ENCODE results near the gene GPR35. TPM values are rescaled to one million over a fixed set of nuclear protein-coding genes. Genes with fewer than 3 reads are reported as not detected.
"Not testable (repeated sequence)": the region's sequence is repeated elsewhere in the genome, so short reads cannot be mapped to it uniquely, and the experiment has no call there.

GPR35 gene
- total RNA-seq, 1 experiment from 2014 or later = 1.9 TPM

DNA sequence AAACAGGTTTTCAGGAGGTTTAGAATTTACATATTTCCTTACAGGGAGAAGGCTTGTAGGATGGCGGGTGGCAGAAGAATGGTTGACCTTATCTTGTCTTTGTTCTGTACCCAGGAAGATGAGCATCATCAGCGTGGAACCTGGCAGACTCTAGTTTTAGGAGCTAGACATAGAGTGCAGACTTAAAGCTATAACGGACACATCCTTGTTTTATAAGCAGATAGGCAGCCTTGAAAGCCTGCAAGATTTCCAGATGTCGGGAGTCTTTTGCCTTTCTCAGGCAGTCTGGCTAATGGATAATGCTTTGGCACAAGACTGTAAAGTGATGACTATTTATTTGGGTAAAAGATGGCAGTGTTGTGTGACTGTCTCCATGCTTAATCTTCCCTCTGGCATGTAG is 45.7 kb downstream of the GPR35 start:
- Histone ChIP-seq H3K36me3 (ENCODE audit: insufficient read depth, low read length) (no peaks in the 10 kb centered on the region), H2AFZ (ENCODE audit: low read length) (no peak overlapping the region), H4K20me1 (ENCODE audit: insufficient read depth, low read depth, low read length) (no peaks in the 10 kb centered on the region), H3K27me3 (ENCODE audit: low read length) (no peaks in the 10 kb centered on the region), H3K4me2 (ENCODE audit: low read depth, low read length, poor library complexity, severe bottlenecking) (no peak overlapping the region), H3K4me1 (ENCODE audit: low read length) (no peaks in the 10 kb centered on the region), H3K9me3 (ENCODE audit: low read length) (no peaks in the 10 kb centered on the region), H3K9me2 (replicated peaks; ENCODE audit: insufficient read depth, low read length) (no peaks in the 10 kb centered on the region), H3K27ac (ENCODE audit: low read length) (no peak overlapping the region), H3K79me2 (ENCODE audit: low read length) (no peaks in the 10 kb centered on the region), H3K4me3 (ENCODE audit: low read length) (no peak overlapping the region), H3K9ac (ENCODE audit: low read length) (no peak overlapping the region)
- DNase-seq = no peak

DNA sequence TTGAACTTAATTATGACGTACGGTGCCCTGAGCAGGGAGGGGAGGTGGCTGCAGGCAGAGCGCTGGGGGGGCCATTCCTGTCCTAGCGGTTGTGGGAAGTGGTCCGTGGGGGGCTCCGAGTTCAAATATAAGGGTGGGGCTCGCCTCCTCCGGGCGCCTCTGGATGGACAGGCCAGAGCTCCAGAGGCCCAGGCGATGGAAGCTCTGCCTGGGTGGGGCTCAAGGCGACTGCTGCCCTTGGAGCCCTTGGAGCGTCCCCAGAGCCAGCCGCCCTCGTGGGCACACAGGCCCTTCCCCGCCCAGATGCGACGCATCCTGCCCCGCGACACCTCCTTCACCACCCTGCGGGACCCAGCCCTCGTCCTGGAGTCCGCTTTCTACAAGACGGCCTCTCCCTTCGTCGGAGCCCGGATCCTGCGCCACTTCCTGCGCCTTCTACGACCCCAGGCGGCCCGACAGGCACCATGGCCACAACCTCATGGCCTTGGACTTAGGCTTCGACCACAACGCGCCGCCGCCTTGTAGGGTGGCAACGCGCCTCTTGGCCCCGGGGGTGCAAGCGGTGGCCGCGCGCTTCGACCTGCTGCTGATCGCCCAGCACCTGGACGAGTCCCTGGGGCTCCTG is 46.9 kb downstream of the GPR35 start:
- Histone ChIP-seq H3K9me3 (ENCODE audit: low read length) (no peaks in the 10 kb centered on the region), H4K20me1 (ENCODE audit: insufficient read depth, low read depth, low read length) (no peaks in the 10 kb centered on the region), H3K4me3 (ENCODE audit: low read length) (no peak overlapping the region), H3K27ac (ENCODE audit: low read length) (no peak overlapping the region), H3K4me1 (ENCODE audit: low read length) (no peaks in the 10 kb centered on the region), H3K9ac (ENCODE audit: low read length) (no peak overlapping the region), H3K4me2 (ENCODE audit: low read depth, low read length, poor library complexity, severe bottlenecking) (no peak overlapping the region), H3K79me2 (ENCODE audit: low read length) (no peaks in the 10 kb centered on the region), H3K27me3 (ENCODE audit: low read length) (no peaks in the 10 kb centered on the region), H2AFZ (ENCODE audit: low read length) (no peak overlapping the region), H3K9me2 (replicated peaks; ENCODE audit: insufficient read depth, low read length) (no peaks in the 10 kb centered on the region), H3K36me3 (ENCODE audit: insufficient read depth, low read length) (no peaks in the 10 kb centered on the region)
- no peak for DNase-seq

DNA sequence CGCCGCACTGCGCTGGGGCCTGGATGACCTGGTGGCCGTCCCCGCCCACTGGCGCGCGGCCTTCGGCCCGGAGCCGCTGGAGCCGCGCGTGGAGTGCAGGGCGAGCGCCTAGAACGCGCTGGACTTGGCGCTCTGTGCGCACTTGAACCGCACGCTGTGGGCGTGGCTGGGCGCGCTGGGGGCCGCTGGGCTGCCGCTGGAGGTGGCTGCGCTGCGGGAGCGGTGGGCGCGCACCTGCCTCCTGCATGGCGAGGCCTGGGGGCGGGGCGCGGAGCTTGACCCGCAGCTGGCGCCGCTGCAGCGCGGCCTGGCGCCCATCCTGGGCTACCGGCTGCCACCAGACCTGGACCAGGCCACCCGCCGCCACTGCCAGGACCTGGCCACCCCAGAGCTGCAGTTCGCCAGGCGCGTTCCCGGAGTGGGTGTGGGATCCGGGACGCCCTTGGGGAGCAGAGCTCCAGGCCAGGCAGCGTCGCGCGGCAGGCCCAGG is 47.5 kb downstream of the GPR35 start:
- Histone ChIP-seq H3K4me3 (ENCODE audit: low read length) (no peak overlapping the region), H3K79me2 (ENCODE audit: low read length) (no peaks in the 10 kb centered on the region), H3K27ac (ENCODE audit: low read length) (no peak overlapping the region), H3K9me2 (replicated peaks; ENCODE audit: insufficient read depth, low read length) (no peaks in the 10 kb centered on the region), H3K36me3 (ENCODE audit: insufficient read depth, low read length) (no peaks in the 10 kb centered on the region), H4K20me1 (ENCODE audit: insufficient read depth, low read depth, low read length) (no peaks in the 10 kb centered on the region), H3K9ac (ENCODE audit: low read length) (no peak overlapping the region), H3K4me1 (ENCODE audit: low read length) (no peaks in the 10 kb centered on the region), H3K9me3 (ENCODE audit: low read length) (no peaks in the 10 kb centered on the region), H3K4me2 (ENCODE audit: low read depth, low read length, poor library complexity, severe bottlenecking) (no peak overlapping the region), H2AFZ (ENCODE audit: low read length) (no peak overlapping the region), H3K27me3 (ENCODE audit: low read length) (no peaks in the 10 kb centered on the region)
- DNase-seq = no peak

DNA sequence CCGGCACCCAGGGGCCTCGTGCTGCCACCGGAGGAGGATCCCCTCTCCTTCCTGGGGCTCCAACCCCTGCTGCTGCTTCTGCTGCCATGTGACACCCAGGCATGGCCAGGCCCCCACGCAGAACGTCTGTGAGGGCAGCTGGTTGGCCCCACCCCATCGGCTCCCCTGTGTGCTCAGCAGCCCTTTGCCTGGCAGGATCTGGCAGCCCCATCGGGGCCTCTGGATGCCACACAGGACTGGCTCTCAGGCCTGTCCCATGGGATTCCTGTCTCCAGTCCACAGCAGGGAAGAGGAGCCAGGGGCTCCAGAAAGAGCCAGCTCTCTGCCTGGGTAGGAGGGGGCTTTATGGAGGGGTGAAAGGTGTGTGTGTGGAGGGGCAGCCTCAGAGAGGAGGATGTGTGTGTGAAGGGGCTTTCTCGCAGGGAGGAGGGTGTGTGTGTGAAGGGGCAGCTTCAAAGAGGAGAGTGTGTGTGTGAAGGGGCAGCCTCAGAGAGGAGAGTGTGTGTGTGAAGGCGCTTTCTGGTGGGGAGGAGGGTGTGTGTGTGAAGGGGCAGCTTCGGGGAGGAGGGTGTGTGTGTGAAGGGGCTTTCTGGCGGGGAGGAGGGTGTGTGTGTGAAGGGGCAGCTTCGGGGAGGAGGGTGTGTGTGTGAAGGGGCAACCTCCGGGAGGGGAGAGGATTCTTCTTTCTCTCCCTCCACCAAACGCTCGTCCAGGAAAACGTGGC is 49.3 kb downstream of the GPR35 start:
- DNase-seq; H3K9me2 ChIP-seq (replicated peaks; ENCODE audit: insufficient read depth, low read length); H3K4me3 ChIP-seq (ENCODE audit: low read length): not testable (repeated sequence)

DNA sequence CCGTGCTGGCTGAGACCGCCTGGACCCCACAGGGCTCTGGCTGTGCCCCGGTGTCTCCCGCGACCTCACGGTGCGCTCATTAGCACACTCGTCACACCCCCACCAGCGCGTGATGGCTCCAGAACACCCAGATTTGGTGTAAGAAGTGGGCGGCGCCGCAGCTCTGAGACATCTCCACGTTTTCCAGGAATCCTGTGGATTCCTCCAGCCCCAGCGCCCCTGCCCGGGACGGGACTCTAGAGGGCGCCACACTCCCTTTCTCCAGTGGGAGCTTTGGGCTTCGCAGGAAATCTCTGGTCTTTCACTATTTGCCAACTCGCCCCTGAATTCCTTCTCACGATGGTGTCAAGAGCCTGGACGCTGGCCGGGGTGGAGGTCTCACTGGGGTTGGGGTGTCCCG is 50.1 kb downstream of the GPR35 start:
- not testable (repeated sequence) for H3K27me3 ChIP-seq (ENCODE audit: low read length); H3K9me3 ChIP-seq (ENCODE audit: low read length); H3K9ac ChIP-seq (ENCODE audit: low read length); H2AFZ ChIP-seq (ENCODE audit: low read length); H3K4me2 ChIP-seq (ENCODE audit: low read depth, low read length, poor library complexity, severe bottlenecking); H3K9me2 ChIP-seq (replicated peaks; ENCODE audit: insufficient read depth, low read length); DNase-seq; H3K27ac ChIP-seq (ENCODE audit: low read length); H4K20me1 ChIP-seq (ENCODE audit: insufficient read depth, low read depth, low read length); H3K79me2 ChIP-seq (ENCODE audit: low read length); H3K36me3 ChIP-seq (ENCODE audit: insufficient read depth, low read length); H3K4me3 ChIP-seq (ENCODE audit: low read length); H3K4me1 ChIP-seq (ENCODE audit: low read length)

More for the DNA sequence above, 49.3 kb downstream of the GPR35 start:
- H3K9ac ChIP-seq (ENCODE audit: low read length); H3K4me1 ChIP-seq (ENCODE audit: low read length); H3K79me2 ChIP-seq (ENCODE audit: low read length); H4K20me1 ChIP-seq (ENCODE audit: insufficient read depth, low read depth, low read length); H3K27ac ChIP-seq (ENCODE audit: low read length); H2AFZ ChIP-seq (ENCODE audit: low read length); H3K36me3 ChIP-seq (ENCODE audit: insufficient read depth, low read length); H3K4me2 ChIP-seq (ENCODE audit: low read depth, low read length, poor library complexity, severe bottlenecking); H3K27me3 ChIP-seq (ENCODE audit: low read length); H3K9me3 ChIP-seq (ENCODE audit: low read length): not testable (repeated sequence)

DNA sequence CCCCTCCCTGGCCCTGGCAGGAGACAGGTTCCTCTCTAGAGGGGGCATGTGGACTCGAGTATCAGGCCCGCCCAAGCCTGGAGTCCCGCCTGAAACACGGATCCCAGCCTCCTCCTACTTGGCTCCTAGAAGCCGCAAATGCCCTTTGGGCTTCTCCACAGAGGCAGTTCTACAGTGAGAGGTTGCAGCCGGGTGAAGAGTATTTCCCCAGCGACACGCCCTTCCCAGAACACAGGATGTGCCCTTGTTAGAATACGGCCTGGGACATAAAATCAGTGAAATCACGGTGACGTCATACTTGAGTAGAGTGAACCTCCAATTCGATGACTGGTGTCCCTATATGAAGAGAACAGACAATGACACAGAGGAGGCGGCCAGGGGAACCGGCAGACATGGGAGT is 52.8 kb downstream of the GPR35 start:
- H4K20me1 ChIP-seq (ENCODE audit: insufficient read depth, low read depth, low read length); H3K9ac ChIP-seq (ENCODE audit: low read length); H3K4me1 ChIP-seq (ENCODE audit: low read length); H3K4me2 ChIP-seq (ENCODE audit: low read depth, low read length, poor library complexity, severe bottlenecking); H2AFZ ChIP-seq (ENCODE audit: low read length); H3K9me2 ChIP-seq (replicated peaks; ENCODE audit: insufficient read depth, low read length); H3K79me2 ChIP-seq (ENCODE audit: low read length); H3K9me3 ChIP-seq (ENCODE audit: low read length); H3K27ac ChIP-seq (ENCODE audit: low read length); H3K27me3 ChIP-seq (ENCODE audit: low read length); H3K4me3 ChIP-seq (ENCODE audit: low read length); DNase-seq; H3K36me3 ChIP-seq (ENCODE audit: insufficient read depth, low read length): not testable (repeated sequence)

DNA sequence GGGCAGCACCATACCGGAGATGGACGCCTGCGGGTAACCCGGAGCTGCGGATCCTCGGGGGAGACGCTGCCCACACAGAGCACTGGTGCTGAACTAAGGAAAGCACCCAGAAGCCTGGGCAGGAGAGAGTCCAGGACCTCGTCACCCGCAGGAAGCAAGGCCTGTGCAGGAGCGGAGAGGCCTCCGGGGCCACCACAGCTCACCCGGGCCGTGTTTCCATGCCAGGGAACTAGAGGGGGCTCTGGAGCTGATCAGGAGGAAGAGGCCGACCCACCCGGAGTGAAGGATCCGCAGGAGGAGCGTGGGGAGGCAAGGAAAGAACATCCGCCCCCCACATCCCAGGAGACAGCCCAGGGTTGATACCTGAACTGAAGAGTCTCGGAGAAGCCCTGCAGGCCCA is 53.6 kb downstream of the GPR35 start:
- not testable (repeated sequence) for H4K20me1 ChIP-seq (ENCODE audit: insufficient read depth, low read depth, low read length); H3K4me1 ChIP-seq (ENCODE audit: low read length); H3K4me3 ChIP-seq (ENCODE audit: low read length); H2AFZ ChIP-seq (ENCODE audit: low read length); DNase-seq; H3K27ac ChIP-seq (ENCODE audit: low read length); H3K9ac ChIP-seq (ENCODE audit: low read length); H3K27me3 ChIP-seq (ENCODE audit: low read length); H3K36me3 ChIP-seq (ENCODE audit: insufficient read depth, low read length); H3K9me2 ChIP-seq (replicated peaks; ENCODE audit: insufficient read depth, low read length); H3K9me3 ChIP-seq (ENCODE audit: low read length); H3K79me2 ChIP-seq (ENCODE audit: low read length); H3K4me2 ChIP-seq (ENCODE audit: low read depth, low read length, poor library complexity, severe bottlenecking)

DNA sequence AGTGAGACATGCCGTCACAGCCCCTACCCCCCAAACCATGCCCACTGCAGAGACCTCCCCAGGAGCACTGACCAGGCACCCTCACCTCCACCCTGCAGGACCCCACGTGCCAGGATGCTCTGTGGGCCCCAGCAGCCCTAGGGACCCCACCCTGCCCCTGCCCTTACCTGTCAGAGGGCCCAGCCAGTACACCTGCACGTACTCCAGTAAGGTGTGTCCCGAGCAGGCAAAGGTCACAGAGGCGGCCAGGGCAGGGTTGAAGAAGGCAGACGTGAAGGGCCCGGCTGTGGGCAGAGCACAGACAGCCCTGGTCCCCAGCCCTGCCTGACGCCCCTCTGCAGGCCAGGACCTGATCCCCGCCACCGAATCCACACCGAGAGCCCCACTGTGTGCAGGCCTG is 54.9 kb downstream of the GPR35 start:
- not testable (repeated sequence) for H3K79me2 ChIP-seq (ENCODE audit: low read length); H4K20me1 ChIP-seq (ENCODE audit: insufficient read depth, low read depth, low read length); H3K9me2 ChIP-seq (replicated peaks; ENCODE audit: insufficient read depth, low read length); H3K9ac ChIP-seq (ENCODE audit: low read length); DNase-seq; H2AFZ ChIP-seq (ENCODE audit: low read length); H3K27ac ChIP-seq (ENCODE audit: low read length); H3K4me1 ChIP-seq (ENCODE audit: low read length); H3K36me3 ChIP-seq (ENCODE audit: insufficient read depth, low read length); H3K4me2 ChIP-seq (ENCODE audit: low read depth, low read length, poor library complexity, severe bottlenecking); H3K4me3 ChIP-seq (ENCODE audit: low read length); H3K27me3 ChIP-seq (ENCODE audit: low read length); H3K9me3 ChIP-seq (ENCODE audit: low read length)
